H1 (cell line): Measurements from ENCODE around the gene SLC25A11. TPM values are rescaled to one million over a fixed set of nuclear protein-coding genes. Genes with fewer than 3 reads are reported as not detected.
A peak's percentile ranks its signal among the peaks of the same experiment; 100 is the strongest.

Source experiments
- CTCF ChIA-PET: fragments of 300-600 bp; sonication (Branson Sonifier 250); formaldehyde crosslinking; loops from one replicate; lab custom pipeline; 2021; ENCODE audit not compliant: partially characterized antibody; lab: Charles Lee
- POLR2A ChIA-PET: fragments of 300-600 bp; sonication (Branson Sonifier 250); formaldehyde crosslinking; loops from one replicate; lab custom pipeline; 2021; ENCODE audit warnings: inconsistent platforms; ENCODE audit not compliant: partially characterized antibody; lab: Charles Lee
- DNase-seq, 2 experiments: peaks; one replicate each; pipeline versions ENCODE4 v3.0.0 to v3.0.0-alpha.2; 2010 to 2022; ENCODE audit warnings: low spot score in 2 of 2, low read depth in 1 of 2, mixed read lengths in 1 of 2
- FAIRE-seq: peaks from 2 replicates; lab custom pipeline; 2011; peaks lifted over from hg19 to GRCh38; lab: Jason Lieb, UNC
- H2AFZ ChIP-seq: 2 replicates; pipeline ENCODE4 v1.8.1; 2012; ENCODE audit warnings: low read length, inconsistent platforms
- H2AK5ac ChIP-seq: 2 replicates; pipeline ENCODE4 v1.6.1; 2013; ENCODE audit warnings: low read depth, low read length
- H2BK120ac ChIP-seq: replicated peaks from 2 replicates; pipeline ENCODE3; 2013; ENCODE audit warnings: low read depth, low read length, inconsistent platforms
- H2BK12ac ChIP-seq: 2 replicates; pipeline ENCODE4 v1.6.1; 2013; ENCODE audit warnings: low read depth, low read length
- H2BK15ac ChIP-seq: 2 replicates; pipeline ENCODE4 v1.6.1; 2013; ENCODE audit warnings: low read length
- H2BK20ac ChIP-seq: 2 replicates; pipeline ENCODE4 v1.6.1; 2013; ENCODE audit warnings: low read length
- H2BK5ac ChIP-seq: 2 replicates; pipeline ENCODE4 v1.6.1; 2013; ENCODE audit warnings: low read depth, low read length
- H3K14ac ChIP-seq: 2 replicates; pipeline ENCODE4 v1.6.1; 2013; ENCODE audit warnings: inconsistent platforms; ENCODE audit not compliant: insufficient read length
- H3K18ac ChIP-seq: 2 replicates; pipeline ENCODE4 v1.6.1; 2013; ENCODE audit warnings: low read length; ENCODE audit errors: extremely low read depth
- H3K23ac ChIP-seq: 2 replicates; pipeline ENCODE4 v1.6.1; 2013; ENCODE audit warnings: inconsistent platforms; ENCODE audit not compliant: insufficient read length
- H3K23me2 ChIP-seq: 2 replicates; pipeline ENCODE4 v1.6.1; 2013; ENCODE audit warnings: low read depth, low read length
- H3K27ac ChIP-seq: 2 replicates; pipeline ENCODE4 v1.6.1; 2011; ENCODE audit warnings: low read depth, low read length, inconsistent platforms
- H3K27me3 ChIP-seq, 4 experiments: replicated peaks in 1 of 4; 1 replicate in 1 of 4; 2 replicates in 3 of 4; pipeline versions ENCODE4 v1.6.1 to v1.8.1; 2011 to 2013; ENCODE audit warnings: low read length in 3 of 4, mild to moderate bottlenecking in 3 of 4, inconsistent platforms in 2 of 4, mixed read lengths in 2 of 4, moderate library complexity in 1 of 4; ENCODE audit not compliant: control insufficient read depth in 3 of 4, insufficient read depth in 3 of 4; ENCODE audit errors: extremely low read depth in 1 of 4
- H3K36me3 ChIP-seq, 4 experiments: 2 replicates each; pipeline versions ENCODE4 v1.6.1 to v1.8.1; 2011 to 2013; ENCODE audit warnings: mild to moderate bottlenecking in 4 of 4, low read length in 3 of 4, moderate library complexity in 2 of 4, control low read depth in 1 of 4, inconsistent platforms in 1 of 4; ENCODE audit not compliant: insufficient read depth in 4 of 4, control insufficient read depth in 2 of 4
- H3K4ac ChIP-seq: replicated peaks from 2 replicates; pipeline ENCODE3; 2013; ENCODE audit warnings: low read length, low read depth, mixed read lengths, inconsistent platforms; ENCODE audit not compliant: insufficient read length
- H3K4me1 ChIP-seq, 4 experiments: replicated peaks in 1 of 4; 1 replicate in 1 of 4; 2 replicates in 3 of 4; pipeline versions ENCODE4 v1.6.1 to v1.8.1; 2011 to 2013; ENCODE audit warnings: low read length in 3 of 4, inconsistent platforms in 2 of 4, mixed read lengths in 1 of 4; ENCODE audit not compliant: insufficient read depth in 4 of 4, control insufficient read depth in 3 of 4
- H3K4me2 ChIP-seq, 2 experiments: 2 replicates each; pipeline versions ENCODE4 v1.6.1 to v1.8.1; 2011 to 2013; ENCODE audit warnings: low read depth in 2 of 2, low read length in 2 of 2, control low read depth in 1 of 2, inconsistent platforms in 1 of 2, mild to moderate bottlenecking in 1 of 2; ENCODE audit not compliant: insufficient read depth in 1 of 2
- H3K4me3 ChIP-seq, 4 experiments: fragments of 200-600, 300-600 bp in 1 of 4; sonication (generic), shearing (Covaris generic), sonication (Bioruptor Twin) in 1 of 4; 2 replicates each; pipeline versions ENCODE4 v1.5.1 to v1.8.1; 2011 to 2016; ENCODE audit warnings: low read length in 4 of 4, low read depth in 3 of 4, control low read depth in 2 of 4, inconsistent platforms in 2 of 4, mild to moderate bottlenecking in 2 of 4, mixed read lengths in 1 of 4, moderate library complexity in 1 of 4; ENCODE audit not compliant: insufficient read depth in 2 of 4; ENCODE audit errors: extremely low read depth in 1 of 4
- H3K56ac ChIP-seq: replicated peaks from 2 replicates; pipeline ENCODE3; 2013; ENCODE audit warnings: low read depth, mild to moderate bottlenecking, mixed read lengths, low read length, inconsistent platforms; ENCODE audit not compliant: insufficient read length
- H3K79me1 ChIP-seq: 2 replicates; pipeline ENCODE4 v1.6.1; 2013; ENCODE audit warnings: low read depth, low read length, control low read depth
- H3K79me2 ChIP-seq, 2 experiments: 2 replicates each; pipeline versions ENCODE4 v1.6.1 to v1.8.1; 2012 to 2013; ENCODE audit warnings: low read length in 2 of 2, mild to moderate bottlenecking in 2 of 2, inconsistent platforms in 1 of 2; ENCODE audit not compliant: insufficient read depth in 2 of 2, control insufficient read depth in 1 of 2
- H3K9ac ChIP-seq, 4 experiments: replicated peaks in 1 of 4; 1 replicate in 1 of 4; 2 replicates in 3 of 4; pipeline versions ENCODE4 v1.6.1 to v1.8.1; 2011 to 2013; ENCODE audit warnings: low read depth in 3 of 4, low read length in 3 of 4, control low read depth in 2 of 4, mild to moderate bottlenecking in 2 of 4, moderate library complexity in 2 of 4, inconsistent platforms in 1 of 4; ENCODE audit errors: extremely low read depth in 1 of 4
- H3K9me3 ChIP-seq, 2 experiments: 2 replicates each; pipeline versions ENCODE4 v1.6.1 to v1.8.1; 2012 to 2013; ENCODE audit warnings: mild to moderate bottlenecking in 2 of 2, moderate library complexity in 2 of 2, control low read depth in 1 of 2, inconsistent platforms in 1 of 2, low read depth in 1 of 2, low read length in 1 of 2, mixed read lengths in 1 of 2; ENCODE audit not compliant: insufficient read depth in 2 of 2
- H4K20me1 ChIP-seq, 2 experiments: replicated peaks in 1 of 2; 2 replicates each; pipeline versions ENCODE3 to v1.8.1; 2011 to 2013; ENCODE audit warnings: inconsistent platforms in 2 of 2, low read length in 2 of 2, mild to moderate bottlenecking in 1 of 2; ENCODE audit not compliant: insufficient read depth in 2 of 2, control insufficient read depth in 1 of 2
- H4K5ac ChIP-seq: 2 replicates; pipeline ENCODE4 v1.6.1; 2013; ENCODE audit warnings: low read length, low read depth, mixed read lengths, inconsistent platforms; ENCODE audit not compliant: insufficient read length
- H4K8ac ChIP-seq: 2 replicates; pipeline ENCODE4 v1.8.0; 2013; ENCODE audit warnings: mild to moderate bottlenecking, moderate library complexity, low read length, inconsistent platforms; ENCODE audit not compliant: insufficient read depth; ENCODE audit errors: extremely low read depth
- H4K91ac ChIP-seq: replicated peaks from 2 replicates; pipeline ENCODE3; 2013; ENCODE audit warnings: low read length, mixed read lengths, inconsistent platforms; ENCODE audit not compliant: insufficient read length
- ASH2L ChIP-seq: fragments of 200-600, 300-600 bp; sonication (generic); IDR thresholded peaks from one replicate; pipeline ENCODE4 v1.7.1; 2017; ENCODE audit warnings: low read length
- BACH1 ChIP-seq: IDR thresholded peaks from 2 replicates; pipeline ENCODE4 v1.6.1; 2012; ENCODE audit warnings: low read length, improper control_type of control experiment
- BCL11A ChIP-seq, 2 experiments: IDR thresholded peaks; one replicate each; pipeline ENCODE4 v1.6.1; 2011; ENCODE audit warnings: low read depth in 2 of 2, low read length in 2 of 2, mild to moderate bottlenecking in 2 of 2
- GTF2F1 ChIP-seq: IDR thresholded peaks from 2 replicates; pipeline ENCODE4 v1.6.1; 2012; ENCODE audit warnings: low read depth, low read length, improper control_type of control experiment, borderline replicate concordance
- HDAC6 ChIP-seq: IDR thresholded peaks from one replicate; pipeline ENCODE4 v1.7.1; 2012; ENCODE audit warnings: low read depth, mild to moderate bottlenecking, inconsistent platforms, low read length, moderate library complexity
- KDM4A ChIP-seq: IDR thresholded peaks from one replicate; pipeline ENCODE4 v1.7.1; 2012; ENCODE audit warnings: low read depth, mild to moderate bottlenecking, moderate library complexity, low read length, inconsistent platforms; ENCODE audit not compliant: severe bottlenecking
- MAFK ChIP-seq: IDR thresholded peaks from 2 replicates; pipeline ENCODE4 v1.6.1; 2012; ENCODE audit warnings: low read depth, mild to moderate bottlenecking, improper control_type of control experiment, low read length
- SAP30 ChIP-seq: fragments of 300-600 bp; sonication (generic); IDR thresholded peaks from 2 replicates; pipeline ENCODE4 v1.7.1; 2012; ENCODE audit warnings: low read length, moderate library complexity, mild to moderate bottlenecking, inconsistent platforms; ENCODE audit not compliant: insufficient read depth, insufficient replicate concordance
- SIN3A ChIP-seq, 2 experiments: IDR thresholded peaks in 1 of 2; conservative IDR thresholded peaks in 1 of 2; 2 replicates each; pipeline ENCODE4 v1.6.1; 2011 to 2012; ENCODE audit warnings: low read length in 2 of 2, improper control_type of control experiment in 1 of 2, low read depth in 1 of 2, mild to moderate bottlenecking in 1 of 2
- SP1 ChIP-seq: IDR thresholded peaks from 2 replicates; pipeline ENCODE4 v1.6.1; 2011; ENCODE audit warnings: low read depth, low read length
- SP2 ChIP-seq: IDR thresholded peaks from 2 replicates; pipeline ENCODE4 v1.6.1; 2012; ENCODE audit warnings: mild to moderate bottlenecking, low read length, inconsistent platforms
- SUZ12 ChIP-seq: fragments of 200-600 bp; sonication (generic); IDR thresholded peaks from 2 replicates; pipeline ENCODE4 v1.6.1; 2012; ENCODE audit warnings: mild to moderate bottlenecking, inconsistent platforms, low read length, moderate library complexity, mixed read lengths
- WGBS, 2 experiments: shearing (Covaris generic) in 1 of 2; methylation state at CpG; one replicate each; pipeline versions ENCODE4 v1.1.6 to v1.1.7; 2013 to 2015; ENCODE audit warnings: low lambda C conversion rate in 2 of 2, mixed read lengths in 2 of 2, inconsistent platforms in 1 of 2, low coverage in 1 of 2, missing lambda C conversion rate in 1 of 2; ENCODE audit not compliant: insufficient replicate concordance in 2 of 2, insufficient coverage in 1 of 2, insufficient read length in 1 of 2; ENCODE audit errors: extremely low coverage in 1 of 2, missing lambda C conversion rate in 1 of 2; 5-methylcytosine and 5-hydroxymethylcytosine counted together
- polyA plus RNA-seq, 7 experiments: library from polyadenylated mRNA; depleted of rRNA in 3 of 7; stranded (reverse) in 5 of 7; unstranded in 2 of 7; fragments of >200 nt in 5 of 7; fragments of 200-250 nt in 2 of 7; gene quantifications; 1 replicate in 5 of 7; 2 replicates in 1 of 7; 4 replicates in 1 of 7; pipeline versions ENCODE4 v1.2.1 to v1.2.3, GENCODE V29; 2011 to 2013; ENCODE audit warnings: missing spikeins in 2 of 7, mixed read lengths in 2 of 7
- total RNA-seq: library from RNA; stranded (reverse); fragmentation: NEBNext Ultra II Directional; extraction: Animal tissue kit (Norgen Biotek cat#: 25700); gene quantifications from 2 replicates; pipeline ENCODE4 v1.2.1, GENCODE V29; 2021

SLC25A11 gene
- total and polyA plus RNA-seq, 2 of the 8 experiments (the other 6 are each of a cell fraction or from before 2014, with no cell fraction given) = 55.9 to 97.0 TPM

DNA sequence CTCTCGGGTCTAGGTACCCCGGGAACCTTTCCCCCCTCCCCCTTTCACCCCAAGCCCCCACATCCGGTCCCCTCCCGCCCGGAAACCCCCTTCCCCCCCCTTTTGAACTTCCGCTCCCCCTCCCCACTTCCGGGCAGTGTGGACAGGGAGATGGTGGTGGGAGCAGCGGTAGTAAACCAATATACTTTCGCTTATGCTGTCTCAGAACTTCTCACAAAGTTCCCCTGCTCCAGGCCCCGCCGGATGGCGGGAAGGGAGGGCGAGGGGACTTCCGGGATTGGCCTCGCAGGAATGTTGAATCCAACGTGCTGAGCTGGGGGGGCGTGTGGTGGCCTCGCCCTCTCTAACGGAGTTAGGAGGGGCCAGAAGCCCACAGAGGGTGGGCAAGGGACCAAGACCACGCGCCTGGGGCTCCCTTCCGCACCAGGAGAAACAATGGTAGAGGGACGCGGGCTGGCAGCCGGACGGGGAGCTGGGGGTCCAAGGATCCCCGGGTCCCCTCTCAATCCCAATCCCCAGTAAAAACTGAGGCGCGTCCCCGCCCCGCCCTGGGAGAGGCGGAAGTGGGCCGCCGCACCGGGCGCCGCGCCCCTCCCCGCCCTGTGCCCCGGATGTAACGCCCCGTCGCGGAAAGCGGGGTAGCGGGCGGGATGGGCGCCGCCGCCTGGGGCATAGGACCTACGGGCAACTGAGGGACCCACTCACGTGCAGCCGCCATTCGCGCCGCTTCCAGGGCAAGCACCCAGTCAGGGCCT, 7.7 kb upstream of the SLC25A11 start:
- Histone ChIP-seq H3K4me2 (peak overlapping the region; percentile 87 to 95), H3K27me3 (no peaks in the 10 kb centered on the region), H3K4me3 (peak overlapping the region; percentile 87 to 99 (median 96)), H4K91ac (peak overlapping the region; percentile 99), H2BK5ac (peak overlapping the region; percentile 98), H3K23ac (no peak overlapping the region), H4K20me1 (peaks cover 16 to 20% of the 10 kb centered on the region in 2 experiments), H2BK20ac (no peak overlapping the region), H3K79me1 (0 out of 2 replicates have a peak, but pooled peaks cover 2% of the 10 kb centered on the region), H2BK15ac (no peak overlapping the region; the same call in 1 of the 2 replicates), H3K27ac (peak overlapping the region; percentile 93), H3K9ac (peak overlapping the region; percentile 78 to 99 (median 94)), H3K4me1 (peaks cover 4 to 17% (median 10%) of the 10 kb centered on the region in 4 experiments), H3K79me2 (peaks cover 8 to 43% of the 10 kb centered on the region in 2 experiments), H3K18ac (peak overlapping the region; percentile 99), H3K36me3 (peaks cover 6 to 38% (median 25%) of the 10 kb centered on the region in 4 experiments), H3K4ac (peak overlapping the region; percentile 96), H4K8ac (peak overlapping the region; percentile 96), H3K9me3 (no peaks in the 10 kb centered on the region), H3K56ac (peak overlapping the region; percentile 98), H2BK120ac (no peak overlapping the region), H2AK5ac (peak overlapping the region; percentile 53; the same call in 1 of the 2 replicates), H2BK12ac (no peak overlapping the region), H3K14ac (no peak overlapping the region), H2AFZ (no peak overlapping the region), H4K5ac (peak overlapping the region; percentile 97), H3K23me2 (peaks cover 18% of the 10 kb centered on the region)
- 1% methylated on average over 38 of the region's 56 CpGs; no CpG with 5 or more reads in 1 of the 2 experiments for WGBS, 2 experiments
- FAIRE-seq = no peak
- ChIA-PET CTCF (interaction anchor here (0.7 to 1.0 kb wide), 4 partner anchors 12 to 38 kb away, joined by 3 read pairs; no protein-coding TSS in a partner anchor), POLR2A (interaction anchor here (0.6 to 32.4 kb wide), 19 partner anchors 0 to 218 kb away, joined by 3 to 987 read pairs (median 8); partner anchors contain the start of genes C17orf107, CAMTA2, ENO3 and GP1BA)
- DNase-seq = peak in 1 of 2 experiments; percentile 74
- TF ChIP-seq BCL11A (IDR thresholded peaks at IDR 0.05; ENCODE audit: low read depth in 2 of 2, low read length in 2 of 2) (no peak), SP2 (no peak), SAP30 (no peak), SIN3A (conservative IDR thresholded peaks at IDR 0.05 in 1 of 2, IDR thresholded peaks at IDR 0.05 in 1 of 2; ENCODE audit: low read depth in 1 of 2, low read length in 2 of 2) (no peak; a peak in 1 of 4 replicates), SUZ12 (no peak), SP1 (no peak), MAFK (no peak), ASH2L (peak; percentile 36), GTF2F1 (no peak), BACH1 (no peak), KDM4A (peak; percentile 24), HDAC6 (no peak)
